Stimulated activated naive CD4-positive, alpha-beta T cell (primary cell): Measurements from ENCODE around the gene UMAD1.

Experiments
- DNase-seq, 6 experiments: peaks; one replicate each; lab custom pipeline; 2025; lab: John Stamatoyannopoulos, UW

The UMAD1 gene

DNA sequence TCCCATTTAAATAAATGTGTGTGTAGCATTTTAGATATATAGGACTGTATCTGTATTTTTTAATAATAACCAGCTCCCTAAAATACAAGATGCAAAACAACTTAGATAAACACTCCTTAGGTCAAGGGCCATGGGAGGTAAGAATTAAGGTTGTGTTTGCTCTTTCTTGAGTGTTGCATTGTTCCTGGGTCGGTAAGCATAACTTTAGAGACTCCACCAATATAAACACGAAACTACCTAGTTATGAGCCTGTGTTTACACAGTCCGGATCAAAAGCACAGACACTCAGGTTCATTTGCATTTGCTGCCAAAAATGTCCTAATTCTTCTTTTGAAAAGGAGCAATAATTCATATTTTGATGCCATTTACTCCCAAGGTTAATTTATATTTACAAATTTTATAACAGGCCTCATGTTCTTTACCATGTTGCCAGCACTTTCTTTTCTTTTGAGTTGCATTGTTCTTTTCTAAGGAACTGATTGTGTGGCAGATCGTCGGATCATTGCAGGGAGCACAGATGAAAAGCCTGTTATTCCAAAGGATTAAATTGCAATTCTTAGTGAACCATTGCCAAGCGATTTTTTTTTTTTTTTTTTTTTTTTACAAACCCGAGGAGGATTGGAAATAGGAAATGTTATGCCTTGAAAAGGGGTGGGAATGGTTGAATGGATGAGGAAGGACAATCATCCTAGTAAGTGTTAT is 282.3 kb downstream of the UMAD1 start:
- no peak for DNase-seq

DNA sequence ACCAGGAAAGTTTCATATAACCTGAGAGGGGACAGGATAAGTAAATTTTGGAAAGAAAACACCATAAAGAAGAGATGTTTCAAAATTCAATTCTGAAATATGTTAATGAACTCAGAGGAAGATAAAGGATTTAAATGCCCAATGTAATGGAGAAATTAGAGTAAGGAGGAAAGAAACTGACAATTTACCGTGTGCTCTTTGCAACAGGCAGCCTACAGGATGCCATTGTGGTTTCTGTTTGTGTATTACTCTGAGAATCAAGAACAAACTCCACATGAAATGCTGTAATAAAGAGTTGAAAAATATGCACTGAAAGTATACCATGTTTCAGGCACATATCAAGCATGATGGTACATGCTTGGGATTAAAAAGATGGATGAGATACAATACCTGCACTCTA is 283.3 kb downstream of the UMAD1 start:
- peak in 1 of 6 experiments; percentile 5 for DNase-seq

DNA sequence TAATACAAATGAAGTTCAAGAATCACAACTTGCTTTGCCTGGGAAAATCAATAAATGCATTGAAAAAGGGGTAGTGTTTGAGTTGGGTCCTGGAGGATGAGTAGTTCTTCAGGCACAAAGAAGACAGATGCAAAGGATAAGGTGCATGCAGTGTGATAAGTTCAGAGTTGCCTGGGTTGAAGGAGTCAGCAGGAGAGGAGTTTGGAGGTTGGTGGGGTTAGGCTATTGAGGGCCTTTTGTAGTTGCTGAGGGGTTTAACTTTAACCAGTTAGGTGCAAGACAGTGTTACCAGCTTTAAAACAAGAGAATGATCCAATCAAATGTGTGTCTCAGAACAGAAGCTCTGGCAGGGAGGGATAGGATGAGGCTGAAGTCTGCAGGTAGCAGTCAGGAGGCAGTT is 283.8 kb downstream of the UMAD1 start:
- no peak for DNase-seq
